SK-N-SH (cell line): ENCODE results near the gene CEP170.

Experiments
- FOXM1 ChIP-seq: IDR thresholded peaks from 2 replicates; pipeline ENCODE4 v1.4.0; 2012; ENCODE audit warnings: low read depth, mild to moderate bottlenecking
- MXI1 ChIP-seq: IDR thresholded peaks from 2 replicates; pipeline ENCODE4 v1.6.1; 2012; ENCODE audit warnings: mild to moderate bottlenecking, low read depth, low read length, improper control_type of control experiment
- POLR2AphosphoS5 ChIP-seq: IDR thresholded peaks from 2 replicates; pipeline ENCODE4 v1.6.1; 2012; ENCODE audit warnings: low read depth, low read length
- TCF12 ChIP-seq: IDR thresholded peaks from 2 replicates; pipeline ENCODE4 v1.4.0; 2012
- TF ChIP-seq, protein P1 (sequence below): fragments of 150-350 bp; IDR thresholded peaks from 2 replicates; pipeline ENCODE4 v1.6.1; 2017; ENCODE audit warnings: antibody characterized with exemption, low read length, low read depth, borderline replicate concordance
- TF ChIP-seq, protein P2 (sequence below): fragments of 200-600 bp; sonication (generic); IDR thresholded peaks from 2 replicates; pipeline ENCODE4 v1.6.1; 2017; ENCODE audit warnings: antibody characterized with exemption, mild to moderate bottlenecking, moderate library complexity
- TF ChIP-seq, protein P3 (sequence below): IDR thresholded peaks from 2 replicates; pipeline ENCODE4 v1.4.0; 2012; ENCODE audit warnings: low read depth

DNA sequence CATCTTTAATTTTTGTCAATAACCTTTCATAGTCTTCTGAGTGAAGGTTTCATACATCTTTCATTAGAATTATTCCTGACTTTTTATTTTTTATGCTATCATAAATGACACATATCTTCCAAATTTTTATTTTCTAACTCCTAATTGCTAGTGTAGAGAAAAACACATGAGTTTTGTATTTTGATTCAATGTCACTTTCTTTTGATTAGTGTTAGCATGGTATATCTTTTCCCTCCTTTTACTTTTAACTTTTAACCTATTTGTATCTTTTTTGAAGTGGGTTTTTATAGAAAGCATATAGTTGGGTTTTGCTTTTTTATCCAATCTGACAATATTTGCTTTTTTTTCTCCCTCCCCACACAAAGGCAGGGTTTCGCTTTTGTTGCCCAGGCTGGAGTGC lies 44.0 kb upstream of the CEP170 start:
- TF ChIP-seq FOXM1, result no peak
- TF ChIP-seq, protein P1, sequence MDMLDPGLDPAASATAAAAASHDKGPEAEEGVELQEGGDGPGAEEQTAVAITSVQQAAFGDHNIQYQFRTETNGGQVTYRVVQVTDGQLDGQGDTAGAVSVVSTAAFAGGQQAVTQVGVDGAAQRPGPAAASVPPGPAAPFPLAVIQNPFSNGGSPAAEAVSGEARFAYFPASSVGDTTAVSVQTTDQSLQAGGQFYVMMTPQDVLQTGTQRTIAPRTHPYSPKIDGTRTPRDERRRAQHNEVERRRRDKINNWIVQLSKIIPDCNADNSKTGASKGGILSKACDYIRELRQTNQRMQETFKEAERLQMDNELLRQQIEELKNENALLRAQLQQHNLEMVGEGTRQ, result no peak
- TF ChIP-seq MXI1, result no peak
- TF ChIP-seq, protein P2, sequence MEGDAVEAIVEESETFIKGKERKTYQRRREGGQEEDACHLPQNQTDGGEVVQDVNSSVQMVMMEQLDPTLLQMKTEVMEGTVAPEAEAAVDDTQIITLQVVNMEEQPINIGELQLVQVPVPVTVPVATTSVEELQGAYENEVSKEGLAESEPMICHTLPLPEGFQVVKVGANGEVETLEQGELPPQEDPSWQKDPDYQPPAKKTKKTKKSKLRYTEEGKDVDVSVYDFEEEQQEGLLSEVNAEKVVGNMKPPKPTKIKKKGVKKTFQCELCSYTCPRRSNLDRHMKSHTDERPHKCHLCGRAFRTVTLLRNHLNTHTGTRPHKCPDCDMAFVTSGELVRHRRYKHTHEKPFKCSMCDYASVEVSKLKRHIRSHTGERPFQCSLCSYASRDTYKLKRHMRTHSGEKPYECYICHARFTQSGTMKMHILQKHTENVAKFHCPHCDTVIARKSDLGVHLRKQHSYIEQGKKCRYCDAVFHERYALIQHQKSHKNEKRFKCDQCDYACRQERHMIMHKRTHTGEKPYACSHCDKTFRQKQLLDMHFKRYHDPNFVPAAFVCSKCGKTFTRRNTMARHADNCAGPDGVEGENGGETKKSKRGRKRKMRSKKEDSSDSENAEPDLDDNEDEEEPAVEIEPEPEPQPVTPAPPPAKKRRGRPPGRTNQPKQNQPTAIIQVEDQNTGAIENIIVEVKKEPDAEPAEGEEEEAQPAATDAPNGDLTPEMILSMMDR, result no peak
- no peak for TF ChIP-seq POLR2AphosphoS5
- TF ChIP-seq, protein P3, sequence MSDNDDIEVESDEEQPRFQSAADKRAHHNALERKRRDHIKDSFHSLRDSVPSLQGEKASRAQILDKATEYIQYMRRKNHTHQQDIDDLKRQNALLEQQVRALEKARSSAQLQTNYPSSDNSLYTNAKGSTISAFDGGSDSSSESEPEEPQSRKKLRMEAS, result no peak
- no peak for TF ChIP-seq TCF12
